ENCODE data around the gene SRSF9.

Gene SRSF9

GRCh38 chr12:120413901-120414695 is 55.5 kb downstream of the SRSF9 start:
- H3K4me3 ChIP-seq (ENCODE audit: low read length): no peak overlapping the region
- no peak overlapping the region for H3K9ac ChIP-seq (ENCODE audit: low read length)

GRCh38 chr12:120412421-120412820 is 57.1 kb downstream of the SRSF9 start:
- Histone ChIP-seq H3K9me3 (replicated peaks; ENCODE audit: insufficient read depth, low read length) (no peaks in the 10 kb centered on the region), H2AFZ (ENCODE audit: low read length) (no peak overlapping the region), H3K9ac (ENCODE audit: low read length) (no peak overlapping the region), H3K27ac (ENCODE audit: low read length) (no peak overlapping the region), H3K4me3 (ENCODE audit: low read length) (no peak overlapping the region), H3K9me2 (replicated peaks; ENCODE audit: insufficient read depth, low read length) (no peaks in the 10 kb centered on the region), H3K36me3 (replicated peaks; ENCODE audit: insufficient read depth, low read length) (no peaks in the 10 kb centered on the region), H3K79me2 (ENCODE audit: low read length) (no peaks in the 10 kb centered on the region), H3K27me3 (replicated peaks; ENCODE audit: insufficient read depth, low read length) (no peaks in the 10 kb centered on the region), H3F3A (ENCODE audit: insufficient read depth, low read length) (no peaks in the 10 kb centered on the region), H3K4me2 (ENCODE audit: low read depth, low read length) (no peak overlapping the region), H4K20me1 (ENCODE audit: insufficient read depth, low read length) (no peaks in the 10 kb centered on the region), H3K4me1 (ENCODE audit: low read length) (no peaks in the 10 kb centered on the region)
- TF ChIP-seq EZH2 (optimal IDR thresholded peaks at IDR 0.05; ENCODE audit: low read depth, low read length) (no peak), EZH2phosphoT487 (IDR thresholded peaks at IDR 0.05; ENCODE audit: low read length) (no peak)
- TF ChIP-seq, protein P1, sequence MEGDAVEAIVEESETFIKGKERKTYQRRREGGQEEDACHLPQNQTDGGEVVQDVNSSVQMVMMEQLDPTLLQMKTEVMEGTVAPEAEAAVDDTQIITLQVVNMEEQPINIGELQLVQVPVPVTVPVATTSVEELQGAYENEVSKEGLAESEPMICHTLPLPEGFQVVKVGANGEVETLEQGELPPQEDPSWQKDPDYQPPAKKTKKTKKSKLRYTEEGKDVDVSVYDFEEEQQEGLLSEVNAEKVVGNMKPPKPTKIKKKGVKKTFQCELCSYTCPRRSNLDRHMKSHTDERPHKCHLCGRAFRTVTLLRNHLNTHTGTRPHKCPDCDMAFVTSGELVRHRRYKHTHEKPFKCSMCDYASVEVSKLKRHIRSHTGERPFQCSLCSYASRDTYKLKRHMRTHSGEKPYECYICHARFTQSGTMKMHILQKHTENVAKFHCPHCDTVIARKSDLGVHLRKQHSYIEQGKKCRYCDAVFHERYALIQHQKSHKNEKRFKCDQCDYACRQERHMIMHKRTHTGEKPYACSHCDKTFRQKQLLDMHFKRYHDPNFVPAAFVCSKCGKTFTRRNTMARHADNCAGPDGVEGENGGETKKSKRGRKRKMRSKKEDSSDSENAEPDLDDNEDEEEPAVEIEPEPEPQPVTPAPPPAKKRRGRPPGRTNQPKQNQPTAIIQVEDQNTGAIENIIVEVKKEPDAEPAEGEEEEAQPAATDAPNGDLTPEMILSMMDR (IDR thresholded peaks at IDR 0.05; ENCODE audit: low read length): no peak
- DNase-seq: no peak

More at GRCh38 chr12:120413901-120414695, 55.5 kb downstream of the SRSF9 start:
- no peaks in the 10 kb centered on the region for H3K9me2 ChIP-seq (replicated peaks; ENCODE audit: insufficient read depth, low read length)
- H3K9me3 ChIP-seq (replicated peaks; ENCODE audit: insufficient read depth, low read length): no peaks in the 10 kb centered on the region
- H3K4me1 ChIP-seq (ENCODE audit: low read length): no peaks in the 10 kb centered on the region
- H3K27ac ChIP-seq (ENCODE audit: low read length): no peak overlapping the region
- no peak overlapping the region for H2AFZ ChIP-seq (ENCODE audit: low read length)
- TF ChIP-seq EZH2 (optimal IDR thresholded peaks at IDR 0.05; ENCODE audit: low read depth, low read length) (no peak), EZH2phosphoT487 (IDR thresholded peaks at IDR 0.05; ENCODE audit: low read length) (no peak)
- TF ChIP-seq, protein P1 (IDR thresholded peaks at IDR 0.05; ENCODE audit: low read length): no peak
- no peak for DNase-seq
- H3F3A ChIP-seq (ENCODE audit: insufficient read depth, low read length): no peaks in the 10 kb centered on the region
- H4K20me1 ChIP-seq (ENCODE audit: insufficient read depth, low read length): no peaks in the 10 kb centered on the region
- no peaks in the 10 kb centered on the region for H3K36me3 ChIP-seq (replicated peaks; ENCODE audit: insufficient read depth, low read length)
- no peaks in the 10 kb centered on the region for H3K79me2 ChIP-seq (ENCODE audit: low read length)
- no peak overlapping the region for H3K4me2 ChIP-seq (ENCODE audit: low read depth, low read length)
- H3K27me3 ChIP-seq (replicated peaks; ENCODE audit: insufficient read depth, low read length): no peaks in the 10 kb centered on the region
